ENCODE measurements around the gene LTBP1. TPM values are rescaled to one million over a fixed set of nuclear protein-coding genes. Genes with fewer than 3 reads are reported as not detected.

The LTBP1 gene
- total and polyA plus RNA-seq, 10 of the 15 experiments (the other 5 are each of a cell fraction or from before 2014, with no cell fraction given), result 0.01 to 0.28 (median 0.12) TPM; not detected in 2

DNA sequence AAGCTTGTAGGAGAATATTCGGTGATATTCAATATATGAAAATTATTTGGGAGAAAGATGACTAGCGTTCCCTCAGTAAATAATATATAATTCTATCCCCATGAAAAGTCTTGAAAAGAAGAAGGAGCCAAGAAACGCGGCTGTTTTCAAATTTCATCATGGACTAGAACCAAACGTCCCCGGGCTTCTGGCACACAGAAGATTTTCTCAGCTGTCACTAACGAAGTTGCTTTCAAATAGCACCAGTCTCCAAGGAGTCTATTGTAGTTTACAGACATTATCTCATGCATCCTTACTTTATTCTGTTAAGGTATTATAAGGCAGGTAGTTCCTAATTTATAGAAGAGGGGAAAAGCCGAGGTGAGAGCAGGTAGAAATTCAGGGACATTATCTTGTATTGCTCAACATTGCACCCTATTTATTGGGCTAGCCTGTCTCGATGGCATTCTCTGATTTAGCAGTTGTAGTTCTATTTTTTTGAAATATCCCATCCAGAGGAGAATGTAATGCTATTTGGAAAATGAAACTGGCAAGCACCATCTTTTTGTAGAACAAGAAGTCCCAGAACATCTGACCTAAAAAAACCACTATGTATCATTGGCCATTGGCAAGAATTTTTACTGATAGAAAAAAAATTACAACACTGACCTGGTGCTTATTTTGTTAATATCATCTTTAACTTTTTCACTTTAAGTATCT is 331.6 kb downstream of the LTBP1 start:
- FAIRE-seq (no peak), ATAC-seq (no peak), DNase-seq (ENCODE audit: low read depth, low spot score) (no peak)
- intact Hi-C loops (cut with micrococcal nuclease; ENCODE audit: unreplicated experiment) (loop anchor here (10.0 kb wide), 1 partner anchor 306 kb away; no protein-coding TSS in a partner anchor), in situ Hi-C loops (cut with MboI) (no loop called here)
- no peaks in the 10 kb centered on the region for H3K36me3 ChIP-seq (ENCODE audit: control insufficient read depth in 2 of 2, insufficient read depth in 2 of 2, low read length in 1 of 2)
- no peak overlapping the region for H3K4me3 ChIP-seq
- H3K79me2 ChIP-seq (ENCODE audit: control insufficient read depth, insufficient read depth, low read length), result no peaks in the 10 kb centered on the region
- no TSS peak for BruUV-seq (replicated peaks)
- H3K27me3 ChIP-seq (replicated peaks in 1 of 2; ENCODE audit: control insufficient read depth in 2 of 2, insufficient read depth in 2 of 2, low read length in 1 of 2), result 0 out of 4 replicates have a peak, but pooled peaks cover 0 to 4% of the 10 kb centered on the region in 2 experiments
- no peak overlapping the region for H3K4me2 ChIP-seq (ENCODE audit: control insufficient read depth, insufficient read depth)
- ChIA-PET CTCF (interaction anchor here (1.0 kb wide), 1 partner anchor 7 kb away, joined by 3 read pairs; no protein-coding TSS in a partner anchor), POLR2A (no interaction called here), SMC1A (ENCODE audit: uncharacterized antibody, unreplicated experiment) (no interaction called here), RAD21 (ENCODE audit: unreplicated experiment) (no interaction called here)
- WGBS (ENCODE audit: insufficient coverage, insufficient replicate concordance, low lambda C conversion rate, missing lambda C conversion rate), result 65% methylated on average over 9 of the region's 9 CpGs
- H3K27ac ChIP-seq (ENCODE audit: control insufficient read depth, insufficient read depth), result no peak overlapping the region
- H4K20me1 ChIP-seq (ENCODE audit: control insufficient read depth, insufficient read depth), result no peaks in the 10 kb centered on the region
- H3K9ac ChIP-seq (ENCODE audit: control insufficient read depth, insufficient read depth, low read length), result no peak overlapping the region
- no peaks in the 10 kb centered on the region for H3K9me3 ChIP-seq (replicated peaks; ENCODE audit: control insufficient read depth, insufficient read depth, low read length)
- H3K4me1 ChIP-seq (ENCODE audit: control insufficient read depth, insufficient read depth, low read length), result no peaks in the 10 kb centered on the region
- no peak overlapping the region for H2AFZ ChIP-seq (ENCODE audit: control insufficient read depth, low read depth, low read length)
- TF ChIP-seq RCOR1 (conservative IDR thresholded peaks at IDR 0.05; ENCODE audit: low read depth, low read length), result no peak
- TF ChIP-seq, protein P1, sequence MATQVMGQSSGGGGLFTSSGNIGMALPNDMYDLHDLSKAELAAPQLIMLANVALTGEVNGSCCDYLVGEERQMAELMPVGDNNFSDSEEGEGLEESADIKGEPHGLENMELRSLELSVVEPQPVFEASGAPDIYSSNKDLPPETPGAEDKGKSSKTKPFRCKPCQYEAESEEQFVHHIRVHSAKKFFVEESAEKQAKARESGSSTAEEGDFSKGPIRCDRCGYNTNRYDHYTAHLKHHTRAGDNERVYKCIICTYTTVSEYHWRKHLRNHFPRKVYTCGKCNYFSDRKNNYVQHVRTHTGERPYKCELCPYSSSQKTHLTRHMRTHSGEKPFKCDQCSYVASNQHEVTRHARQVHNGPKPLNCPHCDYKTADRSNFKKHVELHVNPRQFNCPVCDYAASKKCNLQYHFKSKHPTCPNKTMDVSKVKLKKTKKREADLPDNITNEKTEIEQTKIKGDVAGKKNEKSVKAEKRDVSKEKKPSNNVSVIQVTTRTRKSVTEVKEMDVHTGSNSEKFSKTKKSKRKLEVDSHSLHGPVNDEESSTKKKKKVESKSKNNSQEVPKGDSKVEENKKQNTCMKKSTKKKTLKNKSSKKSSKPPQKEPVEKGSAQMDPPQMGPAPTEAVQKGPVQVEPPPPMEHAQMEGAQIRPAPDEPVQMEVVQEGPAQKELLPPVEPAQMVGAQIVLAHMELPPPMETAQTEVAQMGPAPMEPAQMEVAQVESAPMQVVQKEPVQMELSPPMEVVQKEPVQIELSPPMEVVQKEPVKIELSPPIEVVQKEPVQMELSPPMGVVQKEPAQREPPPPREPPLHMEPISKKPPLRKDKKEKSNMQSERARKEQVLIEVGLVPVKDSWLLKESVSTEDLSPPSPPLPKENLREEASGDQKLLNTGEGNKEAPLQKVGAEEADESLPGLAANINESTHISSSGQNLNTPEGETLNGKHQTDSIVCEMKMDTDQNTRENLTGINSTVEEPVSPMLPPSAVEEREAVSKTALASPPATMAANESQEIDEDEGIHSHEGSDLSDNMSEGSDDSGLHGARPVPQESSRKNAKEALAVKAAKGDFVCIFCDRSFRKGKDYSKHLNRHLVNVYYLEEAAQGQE (IDR thresholded peaks at IDR 0.05; ENCODE audit: low read depth, low read length), result no peak
- no peak for TF ChIP-seq HDAC6 (IDR thresholded peaks at IDR 0.05; ENCODE audit: unreplicated experiment)
- TF ChIP-seq NR2C1 (IDR thresholded peaks at IDR 0.05), result no peak
- TF ChIP-seq TCF3 (IDR thresholded peaks at IDR 0.05; ENCODE audit: borderline replicate concordance, insufficient read depth, low read depth, low read length), result no peak
- TF ChIP-seq NR2F1 (conservative IDR thresholded peaks at IDR 0.05), result no peak
- TF ChIP-seq, protein P2, sequence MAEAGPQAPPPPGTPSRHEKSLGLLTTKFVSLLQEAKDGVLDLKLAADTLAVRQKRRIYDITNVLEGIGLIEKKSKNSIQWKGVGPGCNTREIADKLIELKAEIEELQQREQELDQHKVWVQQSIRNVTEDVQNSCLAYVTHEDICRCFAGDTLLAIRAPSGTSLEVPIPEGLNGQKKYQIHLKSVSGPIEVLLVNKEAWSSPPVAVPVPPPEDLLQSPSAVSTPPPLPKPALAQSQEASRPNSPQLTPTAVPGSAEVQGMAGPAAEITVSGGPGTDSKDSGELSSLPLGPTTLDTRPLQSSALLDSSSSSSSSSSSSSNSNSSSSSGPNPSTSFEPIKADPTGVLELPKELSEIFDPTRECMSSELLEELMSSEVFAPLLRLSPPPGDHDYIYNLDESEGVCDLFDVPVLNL (IDR thresholded peaks at IDR 0.05; ENCODE audit: low read depth, low read length), result no peak
- TF ChIP-seq GABPA (IDR thresholded peaks at IDR 0.05; ENCODE audit: low read depth), result no peak
- TF ChIP-seq, protein P3, sequence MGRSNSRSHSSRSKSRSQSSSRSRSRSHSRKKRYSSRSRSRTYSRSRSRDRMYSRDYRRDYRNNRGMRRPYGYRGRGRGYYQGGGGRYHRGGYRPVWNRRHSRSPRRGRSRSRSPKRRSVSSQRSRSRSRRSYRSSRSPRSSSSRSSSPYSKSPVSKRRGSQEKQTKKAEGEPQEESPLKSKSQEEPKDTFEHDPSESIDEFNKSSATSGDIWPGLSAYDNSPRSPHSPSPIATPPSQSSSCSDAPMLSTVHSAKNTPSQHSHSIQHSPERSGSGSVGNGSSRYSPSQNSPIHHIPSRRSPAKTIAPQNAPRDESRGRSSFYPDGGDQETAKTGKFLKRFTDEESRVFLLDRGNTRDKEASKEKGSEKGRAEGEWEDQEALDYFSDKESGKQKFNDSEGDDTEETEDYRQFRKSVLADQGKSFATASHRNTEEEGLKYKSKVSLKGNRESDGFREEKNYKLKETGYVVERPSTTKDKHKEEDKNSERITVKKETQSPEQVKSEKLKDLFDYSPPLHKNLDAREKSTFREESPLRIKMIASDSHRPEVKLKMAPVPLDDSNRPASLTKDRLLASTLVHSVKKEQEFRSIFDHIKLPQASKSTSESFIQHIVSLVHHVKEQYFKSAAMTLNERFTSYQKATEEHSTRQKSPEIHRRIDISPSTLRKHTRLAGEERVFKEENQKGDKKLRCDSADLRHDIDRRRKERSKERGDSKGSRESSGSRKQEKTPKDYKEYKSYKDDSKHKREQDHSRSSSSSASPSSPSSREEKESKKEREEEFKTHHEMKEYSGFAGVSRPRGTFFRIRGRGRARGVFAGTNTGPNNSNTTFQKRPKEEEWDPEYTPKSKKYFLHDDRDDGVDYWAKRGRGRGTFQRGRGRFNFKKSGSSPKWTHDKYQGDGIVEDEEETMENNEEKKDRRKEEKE (IDR thresholded peaks at IDR 0.05), result no peak
- TF ChIP-seq ASH2L (IDR thresholded peaks at IDR 0.05; ENCODE audit: borderline replicate concordance, low read depth), result no peak
- TF ChIP-seq SIN3A (IDR thresholded peaks at IDR 0.05; ENCODE audit: low read depth, low read length), result no peak
- no peak for TF ChIP-seq IKZF2 (IDR thresholded peaks at IDR 0.05)
- TF ChIP-seq KDM1A (IDR thresholded peaks at IDR 0.05; ENCODE audit: borderline replicate concordance), result no peak

All from GM12878 (cell line).